HT1080 (cell line): ENCODE data around the gene MEGF6. TPM values are rescaled to one million over a fixed set of nuclear protein-coding genes. Genes with fewer than 3 reads are reported as not detected.

ENCODE experiments used
- DNase-seq: peaks from one replicate; pipeline ENCODE4 v3.0.0-alpha.2; 2015; ENCODE audit warnings: low read depth
- total RNA-seq: library from RNA; depleted of rRNA; stranded (reverse); fragments of >200 nt; shearing (Covaris generic); gene quantifications from 2 replicates; pipeline ENCODE4 v1.2.3, GENCODE V29; 2014

Gene MEGF6
- total RNA-seq, 1 experiment from 2014 or later: 0.92 TPM

DNA sequence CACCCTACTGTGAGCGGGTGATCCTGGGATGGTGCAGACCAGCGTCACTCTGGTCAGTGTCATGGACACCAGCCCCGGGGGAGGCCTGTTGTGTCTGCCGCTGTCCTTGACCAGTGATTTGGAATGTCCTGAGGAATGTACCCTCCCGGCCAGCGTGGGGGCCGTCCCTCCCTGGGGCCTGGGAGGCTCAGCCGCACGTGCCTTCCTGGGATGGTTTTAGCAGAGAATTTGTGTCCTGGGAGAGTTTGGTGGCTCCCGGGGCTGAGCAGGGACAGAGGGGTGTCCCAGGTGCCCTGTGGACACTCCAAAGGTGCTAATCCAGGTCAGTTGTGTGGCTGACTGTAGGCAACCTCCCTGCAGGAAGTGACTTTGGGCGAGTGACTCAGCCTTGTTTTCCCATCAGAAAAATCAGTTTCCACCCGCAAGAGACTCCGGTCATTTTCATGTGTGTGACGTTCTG lies 150.6 kb downstream of the MEGF6 start:
- no peak for DNase-seq

DNA sequence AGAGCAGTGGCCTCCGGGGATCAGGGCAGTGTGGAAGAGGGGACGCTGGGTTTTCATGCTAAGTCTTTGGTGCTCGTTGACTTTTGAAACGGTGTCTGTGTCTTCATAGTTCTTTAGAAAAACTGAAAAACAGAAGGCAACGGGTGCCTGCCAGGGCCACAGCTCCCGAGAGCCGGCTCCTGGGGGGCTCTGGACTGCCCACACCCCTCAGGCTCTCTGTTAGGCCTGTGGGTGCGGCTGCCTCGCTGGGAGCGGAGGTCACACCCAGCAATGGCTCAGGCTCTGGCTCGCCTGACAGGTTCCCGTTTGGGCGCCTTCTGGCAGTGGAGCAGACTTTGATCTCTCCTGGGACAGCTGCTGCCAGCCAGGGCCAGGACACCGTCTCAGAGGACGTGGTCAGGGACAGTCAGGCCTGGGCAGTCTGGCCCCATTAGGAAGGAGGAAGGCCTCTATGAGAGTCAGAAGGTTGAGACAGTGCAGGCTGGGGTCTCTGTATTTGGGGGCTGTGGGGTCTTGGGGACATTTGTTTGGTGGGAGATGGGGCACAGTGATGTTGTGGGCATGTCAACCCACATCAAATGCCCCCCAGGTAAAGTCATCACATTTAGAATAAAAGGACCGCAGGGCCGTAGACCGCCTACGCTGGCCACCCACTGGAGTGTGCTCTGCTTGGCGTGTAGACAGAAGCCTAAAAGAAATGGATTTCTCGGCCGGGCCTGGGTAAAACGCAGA lies 151.2 kb downstream of the MEGF6 start:
- no peak for DNase-seq

GRCh38 chr1:3459051-3459908 lies 152.0 kb downstream of the MEGF6 start:
- no peak for DNase-seq

DNA sequence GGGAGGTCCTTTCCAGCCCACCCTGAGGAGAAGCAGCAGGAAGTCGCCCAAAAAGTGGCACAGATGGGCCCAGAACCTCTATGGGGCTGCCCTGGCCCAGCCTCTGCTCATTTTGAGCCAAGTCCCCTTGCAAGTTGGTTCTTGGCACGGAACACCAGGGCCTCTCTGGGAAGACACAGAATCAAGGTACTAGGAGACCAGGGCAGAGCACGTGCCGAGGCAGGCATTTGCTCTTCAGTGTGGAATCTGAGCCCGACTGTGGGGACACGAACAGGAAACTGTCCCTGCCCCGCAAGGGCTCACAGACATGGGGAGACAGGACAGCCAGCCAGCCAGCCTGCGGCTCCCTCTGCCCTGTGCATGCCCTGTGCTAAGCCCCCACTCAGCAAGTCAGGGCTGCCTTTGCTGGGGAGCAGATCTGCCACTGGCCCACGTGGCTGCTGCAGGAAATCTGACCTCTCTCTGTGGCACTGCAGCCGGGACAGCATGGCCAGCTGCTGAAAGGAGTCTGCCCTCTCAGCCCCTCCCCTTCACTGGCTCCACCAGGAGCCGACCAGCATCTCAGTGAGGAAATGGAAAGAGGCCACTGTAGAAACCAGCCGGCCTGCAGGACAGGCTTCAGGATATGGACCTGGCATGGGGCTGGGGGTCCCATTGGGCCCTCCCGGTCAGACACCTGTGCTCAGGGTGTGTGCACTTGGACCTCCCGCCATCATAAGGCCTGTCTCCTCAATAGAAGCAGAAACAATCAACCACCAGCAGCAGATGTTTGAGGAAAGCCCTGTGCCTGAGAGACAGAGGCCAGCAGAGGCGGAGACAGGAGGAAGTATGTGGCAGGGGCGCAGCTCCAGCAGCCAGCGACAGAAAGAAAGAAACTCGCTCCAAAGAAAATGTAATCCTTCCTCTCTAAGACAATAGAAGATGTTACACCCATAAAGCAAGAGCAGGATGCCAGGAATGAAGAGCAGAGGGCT lies 153.1 kb downstream of the MEGF6 start:
- no peak for DNase-seq

- DNase-seq: no peak
Measured at GRCh38 chr1:3456964-3457909, 154.1 kb downstream of the MEGF6 start.

GRCh38 chr1:3456449-3456963 lies 154.8 kb downstream of the MEGF6 start:
- DNase-seq: no peak

- DNase-seq: no peak
Measured at GRCh38 chr1:3455670-3456448, 155.4 kb downstream of the MEGF6 start.

- no peak for DNase-seq
Measured at GRCh38 chr1:3454811-3455618, 156.3 kb downstream of the MEGF6 start.

- peak; percentile 23 for DNase-seq
Measured at GRCh38 chr1:3453891-3454810, 157.2 kb downstream of the MEGF6 start, which contains the start of gene ARHGEF16. Gene ARHGEF16 (plus strand): TSS chr1:3454665. CDS start chr1:3463085, 8,420 bp downstream.

DNA sequence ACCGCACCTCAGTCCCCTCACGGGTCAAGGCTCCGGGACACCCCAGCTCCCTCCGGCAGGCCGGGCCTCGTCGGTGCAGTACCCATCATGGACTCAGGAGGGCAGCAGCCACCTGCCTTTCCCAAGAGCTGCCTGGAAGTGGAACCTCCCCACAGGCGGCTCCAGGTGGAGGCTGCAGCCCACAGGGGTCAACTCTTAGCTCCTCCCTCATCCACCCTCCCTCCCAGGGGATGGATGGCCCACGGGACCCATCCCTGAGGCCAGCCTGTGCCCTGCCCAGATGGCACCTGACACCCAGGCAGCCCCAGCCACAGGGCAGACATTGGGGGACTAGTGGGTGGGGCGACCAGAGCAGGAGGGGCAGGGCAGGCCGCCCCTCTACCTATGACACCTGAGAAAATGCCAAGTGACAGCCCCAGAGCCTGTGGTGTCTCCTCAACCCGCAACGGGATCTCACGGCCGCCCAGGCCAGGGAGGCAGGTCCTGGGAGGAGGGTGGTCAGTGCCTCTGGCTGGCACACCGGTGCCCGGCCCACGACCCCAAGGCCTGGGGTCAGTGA lies 158.0 kb downstream of the MEGF6 start:
- DNase-seq: peak; percentile 59

DNA sequence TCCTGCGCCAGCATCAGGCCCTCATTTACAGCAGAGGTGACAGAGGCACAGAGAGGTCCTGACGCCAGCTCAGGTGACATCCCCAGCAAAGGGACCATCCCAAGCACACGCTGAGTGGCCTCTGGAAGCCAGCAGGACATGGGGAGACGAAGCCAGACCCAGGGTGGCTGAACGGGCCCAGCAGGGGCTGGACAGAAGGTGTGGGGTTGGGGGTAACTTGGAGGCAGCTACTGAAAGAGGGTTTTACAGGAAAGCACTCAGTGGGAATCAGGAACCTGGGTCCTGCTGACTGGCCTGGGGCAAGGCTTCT lies 158.5 kb downstream of the MEGF6 start:
- DNase-seq: no peak

DNA sequence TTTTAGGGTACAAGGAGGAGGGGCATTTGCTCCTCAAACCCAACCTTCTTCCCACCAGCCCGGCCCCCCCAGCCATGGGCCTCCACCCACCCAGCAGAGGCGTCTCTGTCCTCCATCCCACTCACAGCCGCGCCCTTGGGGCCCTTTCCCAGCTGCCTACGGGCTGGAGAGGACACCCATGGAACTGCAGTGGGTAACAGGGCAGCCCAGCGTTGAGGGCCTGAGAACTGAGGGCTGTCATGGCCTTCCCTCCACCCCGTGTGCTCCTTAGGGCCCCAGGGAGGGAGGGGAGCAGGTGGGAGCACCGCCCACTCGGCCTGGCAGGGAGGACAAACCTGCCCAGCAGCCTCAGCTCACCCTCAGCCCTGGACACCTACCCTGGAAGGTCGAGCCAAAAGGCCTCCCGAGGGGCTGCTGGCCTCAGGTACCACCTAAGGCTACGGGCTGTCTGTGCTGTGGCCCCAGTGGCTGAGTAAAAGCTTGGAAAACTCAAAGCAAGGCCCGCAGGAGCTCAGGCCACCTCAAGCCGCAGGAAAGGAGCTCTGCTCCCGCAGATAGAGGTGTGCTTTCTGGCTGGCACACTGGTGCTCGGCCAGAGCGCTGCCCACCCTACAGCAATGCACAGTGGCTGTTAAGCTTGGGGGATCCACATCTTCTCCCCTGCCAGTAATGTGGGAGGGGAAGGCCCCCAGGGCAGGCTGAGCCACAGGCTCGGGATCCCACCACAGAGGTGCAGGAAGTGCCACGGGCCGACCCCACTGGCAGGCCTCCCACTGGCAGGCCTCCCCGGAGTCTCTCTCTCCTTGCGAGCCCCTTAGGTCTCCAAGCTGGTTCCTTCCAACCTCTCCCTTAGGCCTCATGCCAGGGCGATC lies 159.1 kb downstream of the MEGF6 start:
- no peak for DNase-seq

GRCh38 chr1:3450983-3451382 lies 160.3 kb downstream of the MEGF6 start:
- no peak for DNase-seq

DNA sequence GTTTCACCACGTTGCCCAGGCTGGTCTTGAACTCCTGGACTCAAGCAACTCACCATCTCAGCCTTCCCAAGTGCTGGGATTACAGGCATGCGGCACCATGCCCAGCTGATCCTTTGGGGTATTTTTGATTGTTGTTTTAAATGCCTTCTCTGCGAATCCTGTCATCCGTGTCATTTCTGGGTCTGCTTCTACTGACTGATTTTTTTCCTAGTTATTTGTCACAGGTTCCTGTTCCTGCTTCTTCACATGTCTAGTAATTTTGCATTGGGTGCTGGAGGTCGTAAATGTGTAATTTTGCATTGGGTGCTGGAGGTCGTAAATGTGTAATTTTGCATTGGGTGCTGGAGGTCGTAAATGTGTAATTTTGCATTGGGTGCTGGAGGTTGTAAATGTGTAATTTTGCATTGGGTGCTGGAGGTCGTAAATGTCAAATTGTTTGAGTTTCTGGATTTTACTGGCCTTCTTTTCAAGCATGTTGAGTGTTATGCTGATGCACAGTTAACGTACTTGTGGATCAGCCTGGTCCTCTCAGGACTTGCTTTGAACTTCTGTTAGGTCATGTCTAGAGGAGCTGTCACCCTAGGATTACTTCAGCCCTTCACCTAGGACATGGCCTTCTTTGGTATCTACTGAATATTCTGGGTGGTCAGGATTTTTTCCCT lies 161.0 kb downstream of the MEGF6 start:
- DNase-seq: no peak

- no peak for DNase-seq
Measured at GRCh38 chr1:3444736-3445135, 166.6 kb downstream of the MEGF6 start.
